H1 (cell line): ENCODE data around the gene TRPV6. TPM values are rescaled to one million over a fixed set of nuclear protein-coding genes. Genes with fewer than 3 reads are reported as not detected.

ENCODE experiments used
- CTCF ChIA-PET: fragments of 300-600 bp; sonication (Branson Sonifier 250); formaldehyde crosslinking; loops from one replicate; lab custom pipeline; 2021; ENCODE audit not compliant: partially characterized antibody; lab: Charles Lee
- POLR2A ChIA-PET: fragments of 300-600 bp; sonication (Branson Sonifier 250); formaldehyde crosslinking; loops from one replicate; lab custom pipeline; 2021; ENCODE audit warnings: inconsistent platforms; ENCODE audit not compliant: partially characterized antibody; lab: Charles Lee
- DNase-seq, 2 experiments: peaks; one replicate each; pipeline versions ENCODE4 v3.0.0 to v3.0.0-alpha.2; 2010 to 2022; ENCODE audit warnings: low spot score in 2 of 2, low read depth in 1 of 2, mixed read lengths in 1 of 2
- FAIRE-seq: peaks from 2 replicates; lab custom pipeline; 2011; peaks lifted over from hg19 to GRCh38; lab: Jason Lieb, UNC
- H2AFZ ChIP-seq: 2 replicates; pipeline ENCODE4 v1.8.1; 2012; ENCODE audit warnings: low read length, inconsistent platforms
- H2AK5ac ChIP-seq: 2 replicates; pipeline ENCODE4 v1.6.1; 2013; ENCODE audit warnings: low read depth, low read length
- H2BK120ac ChIP-seq: replicated peaks from 2 replicates; pipeline ENCODE3; 2013; ENCODE audit warnings: low read depth, low read length, inconsistent platforms
- H2BK12ac ChIP-seq: 2 replicates; pipeline ENCODE4 v1.6.1; 2013; ENCODE audit warnings: low read depth, low read length
- H2BK15ac ChIP-seq: 2 replicates; pipeline ENCODE4 v1.6.1; 2013; ENCODE audit warnings: low read length
- H2BK20ac ChIP-seq: 2 replicates; pipeline ENCODE4 v1.6.1; 2013; ENCODE audit warnings: low read length
- H2BK5ac ChIP-seq: 2 replicates; pipeline ENCODE4 v1.6.1; 2013; ENCODE audit warnings: low read depth, low read length
- H3K14ac ChIP-seq: 2 replicates; pipeline ENCODE4 v1.6.1; 2013; ENCODE audit warnings: inconsistent platforms; ENCODE audit not compliant: insufficient read length
- H3K18ac ChIP-seq: 2 replicates; pipeline ENCODE4 v1.6.1; 2013; ENCODE audit warnings: low read length; ENCODE audit errors: extremely low read depth
- H3K23ac ChIP-seq: 2 replicates; pipeline ENCODE4 v1.6.1; 2013; ENCODE audit warnings: inconsistent platforms; ENCODE audit not compliant: insufficient read length
- H3K23me2 ChIP-seq: 2 replicates; pipeline ENCODE4 v1.6.1; 2013; ENCODE audit warnings: low read depth, low read length
- H3K27ac ChIP-seq: 2 replicates; pipeline ENCODE4 v1.6.1; 2011; ENCODE audit warnings: low read depth, low read length, inconsistent platforms
- H3K27me3 ChIP-seq, 4 experiments: replicated peaks in 1 of 4; 1 replicate in 1 of 4; 2 replicates in 3 of 4; pipeline versions ENCODE4 v1.6.1 to v1.8.1; 2011 to 2013; ENCODE audit warnings: low read length in 3 of 4, mild to moderate bottlenecking in 3 of 4, inconsistent platforms in 2 of 4, mixed read lengths in 2 of 4, moderate library complexity in 1 of 4; ENCODE audit not compliant: control insufficient read depth in 3 of 4, insufficient read depth in 3 of 4; ENCODE audit errors: extremely low read depth in 1 of 4
- H3K36me3 ChIP-seq, 4 experiments: 2 replicates each; pipeline versions ENCODE4 v1.6.1 to v1.8.1; 2011 to 2013; ENCODE audit warnings: mild to moderate bottlenecking in 4 of 4, low read length in 3 of 4, moderate library complexity in 2 of 4, control low read depth in 1 of 4, inconsistent platforms in 1 of 4; ENCODE audit not compliant: insufficient read depth in 4 of 4, control insufficient read depth in 2 of 4
- H3K4ac ChIP-seq: replicated peaks from 2 replicates; pipeline ENCODE3; 2013; ENCODE audit warnings: low read length, low read depth, mixed read lengths, inconsistent platforms; ENCODE audit not compliant: insufficient read length
- H3K4me1 ChIP-seq, 4 experiments: replicated peaks in 1 of 4; 1 replicate in 1 of 4; 2 replicates in 3 of 4; pipeline versions ENCODE4 v1.6.1 to v1.8.1; 2011 to 2013; ENCODE audit warnings: low read length in 3 of 4, inconsistent platforms in 2 of 4, mixed read lengths in 1 of 4; ENCODE audit not compliant: insufficient read depth in 4 of 4, control insufficient read depth in 3 of 4
- H3K4me2 ChIP-seq, 2 experiments: 2 replicates each; pipeline versions ENCODE4 v1.6.1 to v1.8.1; 2011 to 2013; ENCODE audit warnings: low read depth in 2 of 2, low read length in 2 of 2, control low read depth in 1 of 2, inconsistent platforms in 1 of 2, mild to moderate bottlenecking in 1 of 2; ENCODE audit not compliant: insufficient read depth in 1 of 2
- H3K4me3 ChIP-seq, 4 experiments: fragments of 200-600, 300-600 bp in 1 of 4; sonication (generic), shearing (Covaris generic), sonication (Bioruptor Twin) in 1 of 4; 2 replicates each; pipeline versions ENCODE4 v1.5.1 to v1.8.1; 2011 to 2016; ENCODE audit warnings: low read length in 4 of 4, low read depth in 3 of 4, control low read depth in 2 of 4, inconsistent platforms in 2 of 4, mild to moderate bottlenecking in 2 of 4, mixed read lengths in 1 of 4, moderate library complexity in 1 of 4; ENCODE audit not compliant: insufficient read depth in 2 of 4; ENCODE audit errors: extremely low read depth in 1 of 4
- H3K56ac ChIP-seq: replicated peaks from 2 replicates; pipeline ENCODE3; 2013; ENCODE audit warnings: low read depth, mild to moderate bottlenecking, mixed read lengths, low read length, inconsistent platforms; ENCODE audit not compliant: insufficient read length
- H3K79me1 ChIP-seq: 2 replicates; pipeline ENCODE4 v1.6.1; 2013; ENCODE audit warnings: low read depth, low read length, control low read depth
- H3K79me2 ChIP-seq, 2 experiments: 2 replicates each; pipeline versions ENCODE4 v1.6.1 to v1.8.1; 2012 to 2013; ENCODE audit warnings: low read length in 2 of 2, mild to moderate bottlenecking in 2 of 2, inconsistent platforms in 1 of 2; ENCODE audit not compliant: insufficient read depth in 2 of 2, control insufficient read depth in 1 of 2
- H3K9ac ChIP-seq, 4 experiments: replicated peaks in 1 of 4; 1 replicate in 1 of 4; 2 replicates in 3 of 4; pipeline versions ENCODE4 v1.6.1 to v1.8.1; 2011 to 2013; ENCODE audit warnings: low read depth in 3 of 4, low read length in 3 of 4, control low read depth in 2 of 4, mild to moderate bottlenecking in 2 of 4, moderate library complexity in 2 of 4, inconsistent platforms in 1 of 4; ENCODE audit errors: extremely low read depth in 1 of 4
- H3K9me3 ChIP-seq, 2 experiments: 2 replicates each; pipeline versions ENCODE4 v1.6.1 to v1.8.1; 2012 to 2013; ENCODE audit warnings: mild to moderate bottlenecking in 2 of 2, moderate library complexity in 2 of 2, control low read depth in 1 of 2, inconsistent platforms in 1 of 2, low read depth in 1 of 2, low read length in 1 of 2, mixed read lengths in 1 of 2; ENCODE audit not compliant: insufficient read depth in 2 of 2
- H4K20me1 ChIP-seq, 2 experiments: replicated peaks in 1 of 2; 2 replicates each; pipeline versions ENCODE3 to v1.8.1; 2011 to 2013; ENCODE audit warnings: inconsistent platforms in 2 of 2, low read length in 2 of 2, mild to moderate bottlenecking in 1 of 2; ENCODE audit not compliant: insufficient read depth in 2 of 2, control insufficient read depth in 1 of 2
- H4K5ac ChIP-seq: 2 replicates; pipeline ENCODE4 v1.6.1; 2013; ENCODE audit warnings: low read length, low read depth, mixed read lengths, inconsistent platforms; ENCODE audit not compliant: insufficient read length
- H4K8ac ChIP-seq: 2 replicates; pipeline ENCODE4 v1.8.0; 2013; ENCODE audit warnings: mild to moderate bottlenecking, moderate library complexity, low read length, inconsistent platforms; ENCODE audit not compliant: insufficient read depth; ENCODE audit errors: extremely low read depth
- H4K91ac ChIP-seq: replicated peaks from 2 replicates; pipeline ENCODE3; 2013; ENCODE audit warnings: low read length, mixed read lengths, inconsistent platforms; ENCODE audit not compliant: insufficient read length
- EZH2 ChIP-seq: fragments of 200-600 bp; sonication (generic); IDR thresholded peaks from 2 replicates; pipeline ENCODE4 v1.7.1; 2012; ENCODE audit warnings: low read depth, mild to moderate bottlenecking, moderate library complexity, low read length, inconsistent platforms; ENCODE audit not compliant: severe bottlenecking
- SAP30 ChIP-seq: fragments of 300-600 bp; sonication (generic); IDR thresholded peaks from 2 replicates; pipeline ENCODE4 v1.7.1; 2012; ENCODE audit warnings: low read length, moderate library complexity, mild to moderate bottlenecking, inconsistent platforms; ENCODE audit not compliant: insufficient read depth, insufficient replicate concordance
- WGBS, 2 experiments: shearing (Covaris generic) in 1 of 2; methylation state at CpG; one replicate each; pipeline versions ENCODE4 v1.1.6 to v1.1.7; 2013 to 2015; ENCODE audit warnings: low lambda C conversion rate in 2 of 2, mixed read lengths in 2 of 2, inconsistent platforms in 1 of 2, low coverage in 1 of 2, missing lambda C conversion rate in 1 of 2; ENCODE audit not compliant: insufficient replicate concordance in 2 of 2, insufficient coverage in 1 of 2, insufficient read length in 1 of 2; ENCODE audit errors: extremely low coverage in 1 of 2, missing lambda C conversion rate in 1 of 2; 5-methylcytosine and 5-hydroxymethylcytosine counted together
- polyA plus RNA-seq, 7 experiments: library from polyadenylated mRNA; depleted of rRNA in 3 of 7; stranded (reverse) in 5 of 7; unstranded in 2 of 7; fragments of >200 nt in 5 of 7; fragments of 200-250 nt in 2 of 7; gene quantifications; 1 replicate in 5 of 7; 2 replicates in 1 of 7; 4 replicates in 1 of 7; pipeline versions ENCODE4 v1.2.1 to v1.2.3, GENCODE V29; 2011 to 2013; ENCODE audit warnings: missing spikeins in 2 of 7, mixed read lengths in 2 of 7
- total RNA-seq: library from RNA; stranded (reverse); fragmentation: NEBNext Ultra II Directional; extraction: Animal tissue kit (Norgen Biotek cat#: 25700); gene quantifications from 2 replicates; pipeline ENCODE4 v1.2.1, GENCODE V29; 2021

Gene TRPV6
- total and polyA plus RNA-seq, 2 of the 8 experiments (the other 6 are each of a cell fraction or from before 2014, with no cell fraction given), result 0.52 to 1.1 TPM

- TF ChIP-seq EZH2 (no peak), SAP30 (no peak)
- Histone ChIP-seq H4K20me1 (no peaks in the 10 kb centered on the region), H3K9me3 (no peaks in the 10 kb centered on the region), H3K4me1 (no peaks in the 10 kb centered on the region), H3K9ac (no peak overlapping the region), H3K27me3 (no peaks in the 10 kb centered on the region), H3K56ac (no peak overlapping the region), H4K91ac (no peak overlapping the region), H3K36me3 (no peaks in the 10 kb centered on the region), H2BK12ac (no peak overlapping the region), H3K14ac (no peak overlapping the region), H2BK15ac (no peak overlapping the region), H3K23me2 (no peaks in the 10 kb centered on the region), H3K79me1 (no peaks in the 10 kb centered on the region), H3K23ac (no peak overlapping the region), H3K18ac (no peak overlapping the region), H3K79me2 (no peaks in the 10 kb centered on the region), H3K27ac (no peak overlapping the region), H4K8ac (no peak overlapping the region), H2AFZ (no peak overlapping the region), H2BK5ac (no peak overlapping the region), H3K4ac (no peak overlapping the region), H2BK20ac (no peak overlapping the region), H3K4me3 (no peak overlapping the region), H4K5ac (no peak overlapping the region), H2AK5ac (no peak overlapping the region), H2BK120ac (no peak overlapping the region), H3K4me2 (no peak overlapping the region)
- no peak for FAIRE-seq
- DNase-seq, result no peak
- WGBS, 2 experiments, result 67% methylated on average over 2 of the region's 2 CpGs; no CpG with 5 or more reads in 1 of the 2 experiments
- ChIA-PET CTCF (interaction anchor here (0.9 to 4.3 kb wide), 14 partner anchors 9 to 298 kb away, joined by 3 to 31 read pairs (median 5); partner anchors contain the start of genes LLCFC1 and TRPV5), POLR2A (no interaction called here)
Measured at GRCh38 chr7:142916508-142916907, 31.0 kb upstream of the TRPV6 start.
